ENCODE results near the gene DCDC2C. TPM values are rescaled to one million over a fixed set of nuclear protein-coding genes. Genes with fewer than 3 reads are reported as not detected.

DCDC2C gene
- total RNA-seq, 1 experiment from 2014 or later: not detected

GRCh38 chr2:3674066-3674845 lies 29.1 kb upstream of the DCDC2C start:
- Histone ChIP-seq H3K27ac (ENCODE audit: low read length) (no peak overlapping the region), H3K9me3 (ENCODE audit: low read length) (no peaks in the 10 kb centered on the region), H3K4me3 (ENCODE audit: low read length) (no peak overlapping the region), H3F3A (ENCODE audit: low read length, unreplicated experiment) (no peaks in the 10 kb centered on the region), H3K9me2 (replicated peaks; ENCODE audit: low read length) (no peaks in the 10 kb centered on the region), H4K20me1 (ENCODE audit: low read length) (no peaks in the 10 kb centered on the region), H3K36me3 (ENCODE audit: low read depth, low read length) (no peaks in the 10 kb centered on the region), H3K27me3 (ENCODE audit: low read length) (peaks cover 37% of the 10 kb centered on the region), H3K4me1 (ENCODE audit: insufficient read depth, low read length) (no peaks in the 10 kb centered on the region), H3K4me2 (ENCODE audit: low read length) (no peak overlapping the region), H3K9ac (ENCODE audit: low read length) (no peak overlapping the region), H2AFZ (ENCODE audit: low read length) (no peak overlapping the region), H3K79me2 (ENCODE audit: low read length) (no peaks in the 10 kb centered on the region)
- ChIA-PET POLR2A (ENCODE audit: unreplicated experiment) (no interaction called here), CTCF (no interaction called here)
- no peak for DNase-seq
- intact Hi-C loops (cut with micrococcal nuclease): no loop called here
- no peak for ATAC-seq
- TF ChIP-seq EZH2 (IDR thresholded peaks at IDR 0.05; ENCODE audit: low read length, unreplicated experiment) (no peak), CTCF (conservative IDR thresholded peaks at IDR 0.05; ENCODE audit: low read depth, low read length) (no peak), EZH2phosphoT487 (IDR thresholded peaks at IDR 0.05; ENCODE audit: borderline replicate concordance, low read length) (no peak)
- BruUV-seq (replicated peaks): no TSS peak

- no TSS peak for BruUV-seq (replicated peaks)
- no peak for ATAC-seq
These were observed 27.7 kb upstream of the DCDC2C start for GRCh38 chr2:3675687-3676086.

More at GRCh38 chr2:3675687-3676086, 27.7 kb upstream of the DCDC2C start:
- Histone ChIP-seq H3K4me3 (ENCODE audit: low read length) (no peak overlapping the region), H3F3A (ENCODE audit: low read length, unreplicated experiment) (no peaks in the 10 kb centered on the region), H2AFZ (ENCODE audit: low read length) (no peak overlapping the region), H3K4me2 (ENCODE audit: low read length) (no peak overlapping the region), H3K9ac (ENCODE audit: low read length) (no peak overlapping the region), H3K36me3 (ENCODE audit: low read depth, low read length) (no peaks in the 10 kb centered on the region), H3K27me3 (ENCODE audit: low read length) (peaks cover 51% of the 10 kb centered on the region), H3K9me3 (ENCODE audit: low read length) (no peaks in the 10 kb centered on the region), H3K9me2 (replicated peaks; ENCODE audit: low read length) (no peaks in the 10 kb centered on the region), H3K4me1 (ENCODE audit: insufficient read depth, low read length) (no peaks in the 10 kb centered on the region), H4K20me1 (ENCODE audit: low read length) (no peaks in the 10 kb centered on the region), H3K79me2 (ENCODE audit: low read length) (no peaks in the 10 kb centered on the region), H3K27ac (ENCODE audit: low read length) (no peak overlapping the region)
- CTCF ChIA-PET: no interaction called here
- no peak for DNase-seq
- intact Hi-C loops (cut with micrococcal nuclease): no loop called here
- POLR2A ChIA-PET (ENCODE audit: unreplicated experiment): no interaction called here
- no peak for TF ChIP-seq EZH2 (IDR thresholded peaks at IDR 0.05; ENCODE audit: low read length, unreplicated experiment)
- no peak for TF ChIP-seq EZH2phosphoT487 (IDR thresholded peaks at IDR 0.05; ENCODE audit: borderline replicate concordance, low read length)
- TF ChIP-seq CTCF (conservative IDR thresholded peaks at IDR 0.05; ENCODE audit: low read depth, low read length): no peak
